Epidermal melanocyte (primary cell): ENCODE data around the gene CBLN3.
A peak's percentile ranks its signal among the peaks of the same experiment; 100 is the strongest.

Experiments used
- DNase-seq: peaks from one replicate; pipeline ENCODE4 v3.0.0; 2011; ENCODE audit warnings: low spot score; ENCODE audit not compliant: insufficient read length

Gene CBLN3

DNA sequence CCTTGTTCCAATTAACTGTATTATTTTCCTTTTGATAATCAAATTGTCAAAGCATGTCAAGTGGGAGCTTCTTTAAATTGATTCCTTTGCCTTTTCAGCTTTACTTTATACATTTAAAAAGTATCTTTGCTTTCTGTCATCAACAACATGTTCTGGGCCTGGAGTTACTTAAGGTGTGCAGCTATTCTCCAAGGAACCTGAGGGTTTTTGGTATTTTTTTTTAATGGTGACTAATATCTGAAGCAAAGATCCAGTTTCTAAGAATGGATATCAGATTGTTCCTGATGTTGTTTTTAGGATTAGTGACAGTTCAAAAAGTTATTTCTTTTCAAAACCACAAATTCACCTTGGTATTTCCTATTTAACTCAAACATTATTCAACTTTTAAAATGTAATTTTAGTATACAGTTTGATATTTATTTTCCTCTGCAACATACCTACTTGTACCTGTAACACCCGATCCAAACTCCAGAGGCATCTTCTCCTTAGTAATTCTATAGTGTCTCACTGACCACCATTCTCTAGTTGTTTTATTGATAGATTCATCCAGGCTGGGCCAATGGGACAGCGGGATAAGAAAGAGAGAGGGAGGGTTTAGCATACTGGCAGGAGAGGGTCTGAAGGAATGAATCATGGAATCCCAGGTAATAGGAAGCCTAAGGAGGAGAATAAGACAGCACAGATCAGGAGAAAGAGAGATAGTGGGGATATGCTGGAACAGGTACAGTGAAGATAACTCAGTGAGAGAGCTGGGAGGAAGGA, 3.1 kb downstream of the CBLN3 start:
- no peak for DNase-seq

DNA sequence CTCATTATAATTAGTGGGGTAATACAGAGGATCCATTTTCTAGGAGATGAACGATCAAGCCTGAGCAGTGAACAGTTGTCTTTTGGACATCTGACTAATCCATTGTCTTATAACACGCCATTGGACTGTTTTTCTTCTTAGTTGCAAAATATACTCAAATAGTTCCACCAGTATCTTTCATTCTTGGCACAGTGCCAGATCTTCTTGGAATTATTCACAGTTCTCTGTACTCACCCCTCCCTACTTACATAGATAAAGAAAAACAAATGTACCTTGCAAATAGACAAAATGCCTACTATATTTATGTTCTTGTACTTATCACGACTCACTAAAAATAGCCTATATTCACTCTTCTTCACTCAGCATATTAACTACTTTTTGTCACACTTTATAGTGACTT, 3.8 kb downstream of the CBLN3 start:
- peak; percentile 37 for DNase-seq

GRCh38 chr14:24422694-24423601, 6.5 kb downstream of the CBLN3 start:
- no peak for DNase-seq

- DNase-seq = no peak
Observed at GRCh38 chr14:24422261-24422660, 7.2 kb downstream of the CBLN3 start.

GRCh38 chr14:24418492-24418873, 11.0 kb downstream of the CBLN3 start:
- no peak for DNase-seq

- no peak for DNase-seq
Observed at GRCh38 chr14:24417832-24418491, 11.5 kb downstream of the CBLN3 start.

GRCh38 chr14:24416932-24417619, 12.4 kb downstream of the CBLN3 start:
- DNase-seq = no peak

DNA sequence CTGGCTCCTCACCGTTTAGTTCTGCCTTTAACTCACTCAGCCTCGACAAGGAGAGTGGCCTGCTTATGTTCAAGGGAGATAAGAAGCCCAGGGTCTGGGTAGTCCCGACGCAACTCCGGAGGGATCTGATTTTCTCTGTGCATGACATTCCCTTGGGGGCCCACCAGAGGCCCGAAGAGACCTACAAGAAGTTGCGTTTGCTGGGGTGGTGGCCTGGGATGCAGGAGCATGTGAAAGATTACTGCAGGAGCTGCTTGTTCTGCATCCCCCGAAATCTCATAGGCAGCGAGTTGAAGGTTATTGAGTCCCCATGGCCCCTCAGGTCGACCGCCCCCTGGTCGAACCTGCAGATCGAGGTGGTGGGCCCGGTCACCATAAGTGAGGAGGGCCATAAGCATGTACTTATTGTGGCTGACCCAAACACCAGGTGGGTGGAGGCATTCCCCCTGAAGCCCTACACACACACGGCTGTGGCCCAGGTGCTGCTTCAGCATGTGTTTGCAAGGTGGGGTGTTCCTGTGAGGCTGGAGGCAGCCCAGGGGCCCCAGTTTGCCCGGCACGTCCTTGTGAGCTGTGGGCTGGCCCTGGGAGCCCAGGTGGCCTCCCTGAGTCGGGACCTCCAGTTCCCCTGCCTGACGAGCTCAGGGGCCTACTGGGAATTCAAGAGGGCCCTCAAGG, 13.1 kb downstream of the CBLN3 start:
- DNase-seq = no peak

DNA sequence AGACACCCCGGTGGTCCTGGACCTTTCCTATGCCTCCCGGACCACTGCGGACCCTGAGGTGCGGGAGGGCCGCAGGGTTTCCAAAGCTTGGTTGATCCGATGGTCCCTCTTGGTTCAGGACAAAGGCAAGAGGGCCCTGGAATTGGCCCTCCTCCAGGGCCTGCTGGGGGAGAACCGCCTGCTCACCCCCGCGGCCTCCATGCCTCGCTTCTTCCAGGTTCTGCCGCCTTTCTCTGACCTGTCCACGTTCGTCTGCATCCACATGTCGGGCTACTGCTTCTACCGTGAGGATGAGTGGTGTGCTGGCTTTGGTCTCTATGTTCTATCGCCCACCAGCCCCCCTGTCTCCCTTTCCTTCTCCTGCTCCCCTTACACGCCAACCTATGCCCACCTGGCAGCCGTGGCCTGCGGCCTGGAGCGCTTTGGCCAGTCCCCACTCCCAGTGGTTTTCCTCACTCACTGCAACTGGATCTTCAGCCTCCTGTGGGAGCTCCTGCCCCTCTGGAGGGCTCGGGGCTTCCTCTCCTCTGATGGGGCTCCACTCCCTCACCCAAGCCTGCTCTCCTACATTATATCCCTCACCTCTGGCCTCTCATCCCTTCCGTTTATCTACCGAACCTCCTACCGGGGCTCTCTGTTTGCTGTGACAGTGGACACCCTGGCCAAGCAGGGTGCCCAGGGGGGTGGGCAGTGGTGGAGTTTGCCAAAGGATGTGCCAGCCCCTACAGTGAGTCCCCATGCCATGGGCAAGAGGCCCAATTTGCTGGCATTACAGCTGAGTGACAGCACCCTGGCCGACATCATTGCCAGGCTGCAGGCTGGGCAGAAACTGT, 13.8 kb downstream of the CBLN3 start:
- DNase-seq = no peak

- DNase-seq = no peak
Observed at GRCh38 chr14:24414732-24415420, 14.6 kb downstream of the CBLN3 start.

- no peak for DNase-seq
Observed at GRCh38 chr14:24414077-24414476, 15.4 kb downstream of the CBLN3 start.

- peak; percentile 65 for DNase-seq
Observed at GRCh38 chr14:24411443-24412389, 17.8 kb downstream of the CBLN3 start.

DNA sequence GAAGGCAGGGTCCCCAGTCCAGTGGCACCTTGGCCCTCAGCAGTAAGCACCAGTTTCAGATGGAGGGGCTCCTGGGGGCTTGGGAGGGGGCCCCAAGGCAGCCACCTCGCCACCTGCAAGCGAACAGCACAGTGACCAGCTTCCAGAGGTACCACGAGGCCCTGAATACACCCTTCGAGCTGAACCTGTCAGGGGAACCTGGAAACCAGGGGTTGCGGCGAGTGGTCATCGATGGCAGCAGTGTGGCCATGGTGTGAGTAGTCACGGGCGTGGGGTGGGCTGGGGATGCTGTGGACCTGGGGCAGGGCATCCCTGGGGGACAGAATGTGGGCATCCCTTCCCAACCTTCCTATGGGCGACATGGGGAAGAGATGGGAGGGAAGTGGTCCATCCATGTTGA, 19.5 kb downstream of the CBLN3 start:
- DNase-seq = no peak

- no peak for DNase-seq
Observed at GRCh38 chr14:24409192-24409591, 20.3 kb downstream of the CBLN3 start.

DNA sequence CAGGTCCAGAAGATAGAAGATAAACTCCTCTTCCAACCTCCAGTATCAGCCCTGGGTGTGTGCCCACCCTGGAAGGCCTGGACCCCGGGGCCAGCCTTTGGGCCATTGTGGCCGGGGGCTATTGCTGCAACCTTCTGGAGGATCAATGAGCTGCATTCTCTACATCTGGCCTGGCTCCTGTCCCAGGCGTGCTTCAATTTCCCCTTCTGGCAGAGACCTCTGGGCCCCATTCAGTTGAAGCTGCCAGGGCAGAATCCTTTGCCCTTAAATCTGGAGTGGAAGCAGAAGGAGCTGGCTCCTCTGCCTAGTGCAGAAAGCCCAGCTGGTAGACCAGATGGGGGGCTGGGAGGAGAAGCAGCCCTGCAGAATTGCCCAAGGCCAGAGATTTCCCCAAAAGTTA, 20.7 kb downstream of the CBLN3 start:
- DNase-seq = peak; percentile 57

DNA sequence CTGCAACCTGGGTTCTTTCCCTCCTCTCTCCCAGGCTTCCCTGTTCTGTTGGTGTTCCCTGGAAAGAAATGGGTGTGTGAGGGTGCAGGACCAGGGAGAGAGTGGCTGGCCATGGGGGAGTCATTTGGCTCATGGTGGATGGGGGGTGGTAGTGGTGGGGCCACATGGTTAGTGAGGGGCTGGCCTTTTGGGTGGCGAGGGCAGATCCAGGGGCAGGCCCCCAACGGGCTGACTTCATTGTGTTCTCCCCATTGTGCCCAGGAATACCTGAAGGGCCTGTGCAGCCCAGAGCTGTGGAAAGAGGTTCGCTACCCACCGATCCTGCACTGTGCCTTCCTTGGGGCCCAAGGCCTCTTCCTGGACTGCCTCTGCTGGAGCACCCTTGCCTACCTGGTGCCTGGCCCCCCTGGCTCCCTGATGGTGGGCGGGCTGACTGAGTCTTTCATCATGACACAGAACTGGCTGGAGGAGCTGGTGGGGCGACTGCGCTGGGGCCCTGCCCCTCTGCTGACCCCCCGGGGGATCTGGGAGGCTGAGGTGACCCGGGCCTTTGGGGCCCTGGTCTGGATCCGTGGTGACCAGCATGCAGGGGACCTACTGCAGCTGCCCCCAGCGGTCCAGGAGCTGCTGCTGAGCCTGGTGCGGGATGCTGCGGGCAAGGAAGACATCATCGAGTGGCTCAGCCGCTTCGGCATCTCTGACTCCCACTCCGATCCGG, 21.7 kb downstream of the CBLN3 start:
- DNase-seq = no peak

GRCh38 chr14:24406416-24406815, 23.1 kb downstream of the CBLN3 start:
- no peak for DNase-seq

DNA sequence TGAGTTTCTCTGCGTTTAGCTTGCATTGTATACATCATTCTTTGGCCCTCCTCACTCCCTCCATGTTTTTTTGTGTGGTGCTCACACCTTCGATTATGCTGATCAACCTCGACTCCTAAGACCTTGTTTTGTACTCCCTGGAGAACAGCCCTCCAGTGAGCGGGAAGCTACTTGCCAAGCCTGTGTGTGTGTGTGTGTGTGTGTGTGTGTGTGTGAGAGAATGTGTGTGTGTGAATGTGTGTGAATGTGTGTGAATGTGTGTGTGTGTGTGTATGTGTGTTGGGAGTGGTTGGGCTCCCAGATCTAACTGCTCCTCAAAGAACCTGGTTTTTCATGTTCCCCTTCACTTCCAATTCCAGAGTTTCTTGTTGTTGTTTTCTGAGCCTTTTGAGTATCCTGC, 24.7 kb downstream of the CBLN3 start:
- no peak for DNase-seq
